GM18873 (cell line): Measurements from ENCODE around the gene PPAN.

Source experiments
- ATAC-seq: cut with Tn5 transposase; IDR thresholded peaks from one replicate; pipeline ENCODE4 v1.9.1; 2021; ENCODE audit warnings: mild to moderate bottlenecking, moderate library complexity, moderate number of reproducible peaks; ENCODE audit not compliant: unreplicated experiment, low FRiP score

PPAN gene

GRCh38 chr19:10137751-10138682, 31.9 kb downstream of the PPAN start:
- no peak for ATAC-seq

GRCh38 chr19:10138879-10139795, 33.0 kb downstream of the PPAN start:
- ATAC-seq: no peak

DNA sequence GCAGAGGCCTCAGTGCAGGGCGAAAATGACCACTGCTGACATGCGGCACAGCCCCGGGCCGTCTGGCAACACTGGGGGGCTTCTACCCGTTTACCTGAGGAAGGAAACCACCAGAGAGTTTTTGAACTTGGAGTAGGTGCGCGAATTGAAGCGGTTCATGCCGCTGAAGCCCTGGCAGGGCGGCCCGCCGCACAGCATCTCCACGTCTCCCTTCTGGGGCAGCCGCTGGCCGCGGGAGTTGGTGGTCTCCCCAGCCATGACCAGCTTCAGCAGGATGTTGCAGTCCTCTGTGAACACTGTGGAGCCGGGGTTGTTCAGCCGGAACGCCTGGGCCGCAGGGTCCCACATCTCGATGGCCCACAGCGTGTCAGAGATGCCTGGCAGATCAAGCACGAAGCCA, 33.8 kb downstream of the PPAN start:
- no peak for ATAC-seq

DNA sequence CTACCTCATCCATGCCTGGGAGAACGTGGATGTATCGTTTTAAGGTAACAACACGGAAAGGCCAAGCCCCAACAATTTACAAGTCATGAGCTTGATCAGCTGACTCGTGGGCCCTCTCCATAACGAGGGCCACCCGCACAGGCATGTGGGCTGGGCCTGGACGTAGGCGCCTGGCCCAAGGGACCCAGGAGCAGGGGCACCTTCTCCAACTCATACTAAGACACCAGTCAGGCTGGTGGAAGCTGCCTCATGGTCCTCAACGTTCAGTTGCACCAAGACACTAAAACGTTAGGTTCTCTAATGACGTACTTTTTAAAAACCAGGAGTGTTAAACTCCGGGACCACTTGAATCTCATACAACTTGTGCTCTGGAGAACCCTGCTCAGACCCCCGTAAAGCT, 35.3 kb downstream of the PPAN start:
- no peak for ATAC-seq

- no peak for ATAC-seq
Observed at GRCh38 chr19:10141973-10142372, 35.8 kb downstream of the PPAN start.

GRCh38 chr19:10142701-10143375, 36.7 kb downstream of the PPAN start:
- ATAC-seq: no peak

DNA sequence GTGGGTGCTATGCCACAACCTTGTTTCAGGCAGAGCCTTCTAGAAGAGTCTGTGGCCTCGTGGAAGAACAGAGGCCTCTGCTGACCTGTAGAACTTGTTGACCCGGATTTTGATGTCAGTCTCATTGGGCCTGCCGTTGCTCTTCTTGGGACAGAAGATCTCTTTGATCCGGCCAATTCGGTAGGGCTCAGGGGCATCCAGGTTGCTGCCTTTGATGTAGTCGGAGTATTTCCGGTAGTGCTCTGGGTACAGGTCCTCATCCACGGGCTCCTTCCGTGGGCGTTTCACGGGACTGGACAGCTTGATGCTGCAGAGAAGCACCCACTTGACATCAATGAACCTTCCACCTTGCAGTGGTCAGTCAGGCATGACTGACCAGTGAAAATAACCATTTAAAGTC, 37.5 kb downstream of the PPAN start:
- ATAC-seq: no peak

- ATAC-seq: no peak
Observed at GRCh38 chr19:10144361-10144760, 38.2 kb downstream of the PPAN start.

DNA sequence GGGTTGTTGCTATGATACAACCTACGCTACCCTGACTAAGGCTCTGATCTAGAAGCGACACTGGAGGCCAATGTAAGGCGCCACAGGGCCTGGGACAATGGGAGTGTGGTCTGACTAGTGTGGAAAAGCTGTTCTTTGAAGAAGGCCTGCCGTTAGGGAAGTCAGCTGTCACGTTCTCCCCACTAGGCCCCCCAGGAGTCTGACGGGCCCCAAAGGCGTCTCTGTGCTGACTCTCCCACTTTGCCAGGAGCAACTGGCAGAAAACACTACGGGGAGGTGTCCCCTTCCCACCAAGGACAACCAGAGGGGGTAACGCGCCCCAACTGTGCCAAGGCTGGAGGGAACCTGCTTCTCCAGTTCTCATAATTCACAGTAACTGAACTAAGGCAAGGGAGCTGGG, 38.9 kb downstream of the PPAN start:
- no peak for ATAC-seq

DNA sequence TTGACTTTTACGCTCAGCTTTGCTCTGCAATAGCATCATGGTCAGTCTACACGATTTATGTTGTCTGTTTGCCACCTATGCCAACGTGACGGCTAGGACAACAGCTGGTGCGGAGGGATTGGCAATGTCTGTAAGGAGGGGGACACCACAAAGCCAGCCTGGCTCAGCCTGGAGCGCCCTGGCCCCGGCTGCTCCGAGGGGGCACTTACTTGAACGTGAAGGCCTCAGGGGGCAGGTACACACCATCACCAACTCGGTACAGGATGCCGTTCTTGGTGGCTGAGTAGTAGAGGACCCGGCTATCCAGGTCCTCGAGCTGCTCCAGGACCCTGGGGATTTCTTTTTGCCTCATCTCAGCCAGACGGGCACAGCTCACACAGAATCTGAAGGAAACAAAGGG, 40.0 kb downstream of the PPAN start:
- ATAC-seq: no peak

GRCh38 chr19:10149427-10149826, 43.3 kb downstream of the PPAN start:
- no peak for ATAC-seq

DNA sequence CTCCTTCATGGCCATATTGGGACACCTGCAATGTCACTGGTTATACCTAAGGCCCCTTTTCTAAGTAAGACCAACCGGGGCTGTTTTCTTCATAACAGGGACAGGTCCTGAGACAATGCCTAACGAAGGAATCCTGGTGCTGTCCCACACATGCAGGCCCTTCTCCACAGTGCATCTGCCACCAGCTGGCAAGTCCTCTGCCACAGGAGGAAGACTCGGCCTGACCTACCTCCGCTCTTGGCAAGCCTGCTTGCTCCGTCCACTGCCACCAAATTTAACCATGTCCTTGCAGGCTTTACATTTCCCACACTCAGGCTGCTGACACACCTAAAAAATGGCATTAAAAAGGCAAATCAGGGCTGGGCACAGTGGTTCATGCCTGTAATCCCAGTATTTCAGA, 45.4 kb downstream of the PPAN start:
- no peak for ATAC-seq

- no peak for ATAC-seq
Observed at GRCh38 chr19:10152100-10152499, 45.9 kb downstream of the PPAN start.

- no peak for ATAC-seq
Observed at GRCh38 chr19:10155839-10156238, 49.7 kb downstream of the PPAN start.

DNA sequence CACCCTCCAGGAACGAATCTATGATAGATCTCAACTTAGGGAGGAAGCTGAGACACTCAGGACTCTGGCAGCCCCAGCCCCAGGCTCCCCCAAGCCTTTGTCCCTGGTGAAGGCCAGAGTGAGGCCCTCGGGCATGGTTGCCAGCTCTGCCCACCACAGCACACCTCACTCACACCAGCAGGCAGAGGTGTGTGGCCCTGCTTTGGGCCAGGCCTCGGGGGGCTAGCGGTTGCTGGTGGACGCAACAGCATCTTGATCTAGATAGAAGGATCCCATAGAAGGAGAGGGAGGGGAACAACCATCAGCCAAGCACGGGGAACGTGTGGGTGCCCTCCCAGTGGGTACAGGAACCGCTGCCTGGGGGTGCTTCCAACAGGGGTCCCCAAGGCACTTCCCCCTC, 51.9 kb downstream of the PPAN start:
- no peak for ATAC-seq

DNA sequence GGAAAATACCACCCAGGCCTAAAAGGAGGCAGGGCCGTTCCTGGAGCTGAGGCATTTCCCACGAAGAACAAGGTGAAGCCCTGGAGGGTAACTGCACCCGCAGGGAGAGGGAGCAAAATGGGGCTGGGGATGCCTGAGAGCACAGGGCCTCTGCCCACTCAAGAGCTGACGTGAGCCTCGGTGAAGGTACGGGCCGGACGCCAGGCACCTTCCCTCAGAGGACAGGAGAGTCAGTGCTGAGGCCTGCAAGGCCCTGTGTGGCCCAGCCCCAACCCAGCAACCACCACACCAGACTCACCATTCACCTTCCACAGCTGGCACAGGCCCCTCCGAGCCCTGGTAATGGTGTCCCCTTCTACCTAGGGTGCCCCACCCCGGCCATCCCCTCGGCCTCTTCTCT, 52.3 kb downstream of the PPAN start:
- ATAC-seq: no peak

DNA sequence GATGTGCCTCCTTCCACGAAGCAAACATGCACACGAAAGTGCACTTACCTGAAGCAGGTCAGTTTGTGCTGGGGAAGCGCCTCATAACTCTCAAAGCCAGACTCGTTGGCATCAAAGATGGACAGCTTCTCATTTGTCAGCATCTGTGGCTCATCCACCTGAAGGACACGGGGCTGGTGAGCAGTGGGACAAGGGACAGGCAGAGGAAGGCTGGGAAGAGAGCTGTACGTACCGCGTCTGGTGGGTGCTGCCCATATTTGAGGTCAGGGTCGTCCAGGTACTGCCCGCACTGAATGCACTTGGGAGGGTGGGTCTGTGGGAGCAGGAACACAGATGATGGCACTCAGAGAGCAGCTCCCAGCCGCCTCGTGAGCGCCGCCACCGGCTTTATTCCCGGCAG, 53.4 kb downstream of the PPAN start:
- ATAC-seq: no peak
